GM19193 (cell line): ENCODE data around the gene TUB.

Experiments used
- POLR2A ChIP-seq: IDR thresholded peaks from 4 replicates; pipeline ENCODE4 v1.6.1; 2011; ENCODE audit not compliant: insufficient read depth, insufficient read length; ENCODE audit errors: extremely low read depth

Gene TUB

DNA sequence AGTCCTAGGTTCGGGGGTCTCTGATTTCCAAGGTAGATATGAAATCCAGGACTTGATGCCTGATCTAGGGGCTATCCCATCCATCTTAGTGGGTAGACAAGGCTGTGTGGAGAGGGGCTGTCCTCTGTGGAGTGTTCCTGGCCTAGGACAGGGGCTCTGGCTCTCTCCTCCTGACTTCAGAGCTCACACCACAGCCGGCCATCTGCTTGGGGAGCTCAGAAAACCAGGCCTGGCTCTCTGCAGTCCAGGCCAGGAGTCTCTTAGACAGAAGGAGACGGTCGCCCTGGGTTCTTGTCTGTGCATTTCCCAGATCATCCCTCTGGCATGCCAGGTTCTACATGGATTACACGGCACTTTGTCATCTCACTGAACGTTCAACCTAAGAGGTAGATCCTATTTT is 17.9 kb downstream of the TUB start:
- no peak for TF ChIP-seq POLR2A

DNA sequence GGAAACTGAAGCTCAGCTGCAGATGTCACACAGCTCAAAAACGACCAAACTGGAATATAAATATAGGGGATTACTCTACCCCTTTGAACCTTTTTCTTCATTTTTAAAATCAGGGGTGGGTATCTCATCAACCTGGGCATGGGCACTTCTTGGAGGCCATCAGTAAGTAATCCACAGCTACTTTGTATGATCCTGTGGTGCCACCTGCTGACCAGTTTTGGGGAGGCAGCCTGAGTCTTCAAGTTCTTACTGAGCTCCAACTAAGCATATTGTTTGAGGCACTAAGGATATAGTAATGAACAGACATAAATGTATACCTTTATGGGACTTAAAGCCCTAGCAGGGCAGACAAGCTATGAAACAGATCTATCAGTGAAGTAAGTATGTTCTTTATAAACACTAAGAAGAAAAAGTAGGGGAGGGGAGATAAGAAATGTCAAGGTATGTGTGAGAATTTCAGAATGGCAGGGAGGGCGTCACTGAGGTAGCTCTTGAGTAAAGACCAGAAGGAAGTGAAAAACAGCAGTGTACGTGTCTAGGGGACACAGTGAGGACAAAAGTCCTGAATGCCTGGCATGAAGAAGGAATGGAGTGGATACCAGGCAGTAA is 18.4 kb downstream of the TUB start:
- no peak for TF ChIP-seq POLR2A

- TF ChIP-seq POLR2A = no peak
Measured at GRCh38 chr11:8100158-8100557, 19.1 kb downstream of the TUB start.

DNA sequence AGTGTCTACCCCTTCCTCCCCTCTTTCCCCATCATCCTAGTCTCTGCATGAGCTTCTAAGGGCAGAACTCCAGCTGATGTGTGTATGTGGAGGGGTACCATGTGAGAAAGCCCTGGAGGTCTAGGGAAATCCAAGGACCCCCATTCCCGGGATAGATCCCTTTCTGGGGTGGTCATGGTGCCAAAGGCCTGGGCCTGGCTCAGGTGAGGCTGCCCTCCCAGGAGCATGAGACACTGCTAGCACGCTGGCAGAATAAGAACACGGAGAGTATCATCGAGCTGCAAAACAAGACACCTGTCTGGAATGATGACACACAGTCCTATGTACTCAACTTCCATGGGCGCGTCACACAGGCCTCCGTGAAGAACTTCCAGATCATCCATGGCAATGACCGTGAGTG is 19.6 kb downstream of the TUB start:
- TF ChIP-seq POLR2A = no peak

DNA sequence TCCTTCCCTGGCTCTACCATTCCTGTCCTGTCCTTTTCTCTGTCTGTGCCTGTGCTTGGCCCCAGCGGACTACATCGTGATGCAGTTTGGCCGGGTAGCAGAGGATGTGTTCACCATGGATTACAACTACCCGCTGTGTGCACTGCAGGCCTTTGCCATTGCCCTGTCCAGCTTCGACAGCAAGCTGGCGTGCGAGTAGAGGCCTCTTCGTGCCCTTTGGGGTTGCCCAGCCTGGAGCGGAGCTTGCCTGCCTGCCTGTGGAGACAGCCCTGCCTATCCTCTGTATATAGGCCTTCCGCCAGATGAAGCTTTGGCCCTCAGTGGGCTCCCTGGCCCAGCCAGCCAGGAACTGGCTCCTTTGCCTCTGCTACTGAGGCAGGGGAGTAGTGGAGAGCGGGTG is 20.4 kb downstream of the TUB start:
- no peak for TF ChIP-seq POLR2A

DNA sequence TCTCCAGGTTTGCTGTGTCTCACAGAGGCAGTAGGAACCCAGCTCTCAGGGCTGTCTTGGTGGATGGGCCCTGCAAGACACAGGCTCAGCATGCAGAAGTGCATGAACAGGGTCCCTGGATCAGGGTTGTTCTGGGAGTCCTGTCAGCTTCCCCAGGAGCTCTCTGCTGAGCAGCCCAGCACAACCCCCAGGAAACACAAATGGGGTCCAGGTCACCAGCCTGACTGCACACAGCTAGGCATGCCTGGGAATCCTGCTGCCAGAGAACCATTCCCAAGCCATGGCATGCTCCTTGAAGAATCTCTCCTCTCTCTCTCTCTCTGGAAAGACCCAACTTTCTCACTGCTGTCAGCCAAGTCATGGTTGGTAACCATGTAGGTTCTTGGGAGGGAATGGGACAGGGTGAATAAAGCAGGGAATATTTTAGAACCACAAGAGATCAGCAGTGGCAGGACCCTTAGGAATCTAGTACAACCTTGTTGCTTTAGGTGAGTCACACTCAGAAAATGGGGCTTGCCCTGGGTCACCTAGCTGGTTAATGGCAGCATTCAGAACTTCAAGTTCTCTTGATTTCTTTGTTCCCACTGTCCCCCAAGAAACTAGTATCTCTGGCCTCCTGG is 21.4 kb downstream of the TUB start:
- TF ChIP-seq POLR2A = no peak

DNA sequence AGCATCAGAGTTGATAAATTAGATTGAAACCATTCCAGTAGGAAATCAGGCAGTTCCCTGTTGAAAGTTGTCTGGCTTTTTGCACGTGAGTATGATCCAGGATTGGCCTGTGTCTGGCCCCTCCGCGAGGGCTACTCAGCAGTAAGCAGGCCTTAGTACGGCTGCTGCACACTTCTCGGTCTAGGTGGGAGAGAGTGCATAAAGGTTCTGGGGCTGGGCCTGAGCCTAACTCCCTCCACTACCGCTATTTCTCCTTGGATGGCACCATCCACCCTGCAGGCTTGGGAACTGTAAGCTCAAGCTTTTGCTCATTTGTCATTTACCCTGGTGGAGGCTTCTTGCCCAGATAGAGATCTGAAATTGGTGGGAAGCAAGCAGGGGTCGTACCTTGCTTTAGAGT is 22.0 kb downstream of the TUB start:
- TF ChIP-seq POLR2A = no peak

- TF ChIP-seq POLR2A = no peak
Measured at GRCh38 chr11:8103909-8104308, 22.9 kb downstream of the TUB start.

DNA sequence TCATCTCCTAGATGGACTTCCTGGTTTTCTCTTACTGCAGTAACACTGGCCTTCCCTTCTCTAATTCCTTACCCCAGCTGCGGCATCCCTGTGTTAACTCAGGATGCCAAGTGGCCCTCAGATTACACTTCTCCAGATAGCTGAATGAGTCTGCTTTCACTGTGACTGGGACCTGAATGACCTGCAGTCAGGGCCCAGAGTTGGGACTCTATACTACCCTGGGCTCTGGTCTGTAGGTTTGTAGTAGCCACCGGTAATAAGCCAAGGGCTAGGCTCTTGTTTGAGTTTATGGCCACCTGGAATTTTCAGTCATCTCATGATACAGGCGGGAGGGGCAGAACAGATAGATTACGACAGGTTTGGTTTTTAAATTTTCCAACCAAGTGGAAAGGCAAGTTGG is 24.1 kb downstream of the TUB start:
- no peak for TF ChIP-seq POLR2A

DNA sequence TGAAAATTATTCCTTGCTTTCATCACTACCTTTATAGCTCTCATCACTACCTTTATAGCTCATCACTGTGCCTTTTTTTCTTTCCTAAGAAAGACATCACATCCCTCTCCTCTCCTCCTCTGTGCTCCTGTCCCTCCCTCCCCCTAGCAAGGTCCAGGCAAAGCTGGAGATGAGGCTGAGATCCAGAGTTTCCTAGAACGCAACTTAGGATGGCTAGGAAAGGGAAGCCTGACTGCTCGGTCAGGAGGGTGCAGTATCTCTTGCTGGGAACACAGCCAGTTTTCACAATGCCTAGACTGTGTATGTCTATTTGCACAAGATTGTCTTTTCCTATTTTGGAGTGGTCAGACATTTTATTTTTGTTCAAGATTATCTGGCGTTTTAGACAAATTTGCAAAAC is 24.7 kb downstream of the TUB start:
- TF ChIP-seq POLR2A = no peak

- TF ChIP-seq POLR2A = no peak
Measured at GRCh38 chr11:8106679-8107078, 25.7 kb downstream of the TUB start.

DNA sequence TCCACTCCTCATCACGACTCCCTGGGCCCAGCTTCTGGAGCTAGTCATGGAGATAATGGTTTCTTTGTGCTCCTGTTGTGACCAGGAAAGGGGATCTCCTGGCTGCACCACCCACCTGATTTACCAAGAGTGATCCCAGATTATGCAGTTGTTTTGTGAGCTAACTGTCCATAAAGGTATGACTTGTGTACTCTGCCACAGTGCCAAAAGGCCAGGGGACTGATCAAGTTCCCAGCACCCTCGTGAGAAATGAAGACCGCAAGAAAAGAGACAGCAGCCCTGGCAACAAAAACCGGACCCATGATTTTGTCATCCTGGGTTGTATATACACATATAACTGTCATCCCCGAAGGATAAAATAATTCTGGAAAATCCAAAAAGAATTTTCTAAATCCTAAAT is 26.6 kb downstream of the TUB start:
- no peak for TF ChIP-seq POLR2A

DNA sequence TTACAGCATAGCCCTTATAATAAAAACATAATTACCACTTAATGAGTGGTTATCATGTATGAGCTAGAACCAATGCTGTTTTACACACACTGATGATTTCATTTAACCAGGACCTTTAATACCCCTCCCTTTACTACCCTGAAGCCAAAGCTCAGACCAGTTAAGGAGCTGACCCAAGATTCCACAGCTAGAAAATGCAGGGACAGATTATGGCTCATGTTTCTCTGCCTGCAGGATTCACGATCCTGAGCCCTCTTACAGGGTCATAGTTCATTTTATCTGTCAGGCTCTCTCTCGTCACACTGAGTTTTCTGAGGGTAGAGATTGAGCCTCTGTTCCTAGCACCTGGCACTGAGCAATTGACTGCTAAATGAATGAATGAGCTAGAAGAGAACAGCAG is 27.4 kb downstream of the TUB start:
- no peak for TF ChIP-seq POLR2A

GRCh38 chr11:8109675-8110074 is 28.7 kb downstream of the TUB start:
- TF ChIP-seq POLR2A = no peak

DNA sequence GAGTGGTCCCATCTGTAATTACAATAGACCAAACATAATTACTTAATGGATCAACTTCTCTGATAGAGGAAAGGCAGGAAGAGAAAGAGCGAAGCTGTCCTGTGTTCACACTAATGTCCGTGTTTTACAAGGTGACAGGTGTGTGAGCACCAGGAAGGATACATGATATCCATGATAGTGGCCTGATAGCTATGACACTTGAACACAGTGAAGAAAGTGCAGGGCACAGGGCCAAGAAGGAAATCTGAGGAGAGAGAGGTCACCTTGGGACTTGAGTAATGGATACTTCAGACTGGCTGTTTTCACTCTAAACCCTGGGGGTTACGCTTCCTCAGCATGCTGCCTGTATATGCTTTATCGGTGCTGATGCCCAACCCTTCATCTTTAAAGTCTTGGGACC is 29.4 kb downstream of the TUB start:
- TF ChIP-seq POLR2A = no peak

GRCh38 chr11:8111636-8112035 is 30.6 kb downstream of the TUB start:
- TF ChIP-seq POLR2A = no peak
